HepG2 (cell line): ENCODE data around the gene C10orf53.

Experiments
- CENPT ChIP-seq: sonication (generic); formaldehyde crosslinking; IDR thresholded peaks from 2 replicates; pipeline ENCODE4 v1.8.0; 2022; ENCODE audit warnings: low read depth, mild to moderate bottlenecking, moderate library complexity, missing genetic modification reagents
- DNMT1 ChIP-seq: sonication (generic); formaldehyde crosslinking; IDR thresholded peaks from 2 replicates; pipeline ENCODE4 v1.5.1; 2020; ENCODE audit warnings: mild to moderate bottlenecking, missing genetic modification reagents
- EZH2 ChIP-seq: conservative IDR thresholded peaks from 2 replicates; pipeline ENCODE4 v1.6.1; 2012; ENCODE audit warnings: mild to moderate bottlenecking, low read depth, low read length, moderate library complexity
- KLF16 ChIP-seq, 2 experiments: sonication (generic) in 1 of 2; formaldehyde crosslinking in 1 of 2; IDR thresholded peaks; 2 replicates each; pipeline versions ENCODE4 v1.6.1 to v1.8.0; 2016 to 2023; ENCODE audit warnings: missing genetic modification reagents in 2 of 2, missing compliant biosample characterization in 1 of 2
- KMT2A ChIP-seq: sonication (generic); formaldehyde crosslinking; IDR thresholded peaks from 2 replicates; pipeline ENCODE4 v1.4.0; 2020; ENCODE audit warnings: missing genetic modification reagents
- NFE2L2 ChIP-seq: fragments of 150-350 bp; IDR thresholded peaks from 2 replicates; pipeline ENCODE4 v1.6.1; 2014; ENCODE audit warnings: low read length
- RNF2 ChIP-seq: fragments of 450-650 bp; conservative IDR thresholded peaks from 2 replicates; pipeline ENCODE4 v1.6.1; 2016; ENCODE audit warnings: low read depth
- ZBTB42 ChIP-seq: sonication (generic); formaldehyde crosslinking; IDR thresholded peaks from 2 replicates; pipeline ENCODE4 v1.5.0; 2020; ENCODE audit warnings: mild to moderate bottlenecking, missing genetic modification reagents

GRCh38 chr10:49678827-49679479 lies 498 bp upstream of the C10orf53 start:
- TF ChIP-seq RNF2 (no peak), KLF16 (CRISPR knock-in tag; IDR thresholded peaks at IDR 0.05) (no peak), KMT2A (CRISPR knock-in tag) (no peak), DNMT1 (CRISPR knock-in tag) (no peak), CENPT (no peak), EZH2 (no peak), ZBTB42 (CRISPR knock-in tag) (no peak), NFE2L2 (no peak)
